Germinal center (tissue), 1 donor: ENCODE results near the gene GSTT4.
A peak's percentile ranks its signal among the peaks of the same experiment; 100 is the strongest.
"Not testable (repeated sequence)": the region's sequence is repeated elsewhere in the genome, so short reads cannot be mapped to it uniquely, and the experiment has no call there.

ENCODE experiments used
- DNase-seq: peaks from one replicate; pipeline ENCODE4 v3.0.0; 2012; ENCODE audit warnings: mixed read lengths, low spot score

Gene GSTT4

GRCh38 chr22:24005201-24005600 is at the start of gene GSTT4:
Gene GSTT4 (minus strand): TSS chr22:24005453. CDS start chr22:24005356, 97 bp downstream.
- no peak for DNase-seq

GRCh38 chr22:24054356-24054755 is 49.1 kb upstream of the GSTT4 start:
- no peak for DNase-seq

- peak; percentile 38 for DNase-seq
Measured at GRCh38 chr22:24053481-24054226, 48.4 kb upstream of the GSTT4 start.

- no peak for DNase-seq
Measured at GRCh38 chr22:24051568-24051967, 46.3 kb upstream of the GSTT4 start.

- no peak for DNase-seq
Measured at GRCh38 chr22:24051028-24051427, 45.8 kb upstream of the GSTT4 start.

GRCh38 chr22:24049978-24050377 is 44.7 kb upstream of the GSTT4 start:
- DNase-seq, result no peak

GRCh38 chr22:24049211-24049610 is 44.0 kb upstream of the GSTT4 start:
- DNase-seq, result no peak

- no peak for DNase-seq
Measured at GRCh38 chr22:24046024-24046423, 40.8 kb upstream of the GSTT4 start.

GRCh38 chr22:24043958-24044357 is 38.7 kb upstream of the GSTT4 start:
- no peak for DNase-seq

- not testable (repeated sequence) for DNase-seq
Measured at GRCh38 chr22:24043465-24043864, 38.2 kb upstream of the GSTT4 start.

- DNase-seq, result no peak
Measured at GRCh38 chr22:24040946-24041345, 35.7 kb upstream of the GSTT4 start.

- DNase-seq, result no peak
Measured at GRCh38 chr22:24039046-24039445, 33.8 kb upstream of the GSTT4 start.

- no peak for DNase-seq
Measured at GRCh38 chr22:24037851-24038765, 32.9 kb upstream of the GSTT4 start.

GRCh38 chr22:24035296-24035695 is 30.0 kb upstream of the GSTT4 start:
- DNase-seq, result no peak

GRCh38 chr22:24033731-24034130 is 28.5 kb upstream of the GSTT4 start:
- no peak for DNase-seq

GRCh38 chr22:24030186-24030702 is 25.0 kb upstream of the GSTT4 start:
- no peak for DNase-seq

GRCh38 chr22:24029304-24029703 is 24.1 kb upstream of the GSTT4 start:
- no peak for DNase-seq

GRCh38 chr22:24028533-24028932 is 23.3 kb upstream of the GSTT4 start:
- no peak for DNase-seq

- no peak for DNase-seq
Measured at GRCh38 chr22:24027991-24028390, 22.7 kb upstream of the GSTT4 start.

- DNase-seq, result no peak
Measured at GRCh38 chr22:24027389-24027975, 22.2 kb upstream of the GSTT4 start.

GRCh38 chr22:24026733-24027132 is 21.5 kb upstream of the GSTT4 start:
- DNase-seq, result no peak

- no peak for DNase-seq
Measured at GRCh38 chr22:24026056-24026455, 20.8 kb upstream of the GSTT4 start.

GRCh38 chr22:24025475-24025874 is 20.2 kb upstream of the GSTT4 start:
- no peak for DNase-seq
